Lung (tissue), 12 donors: ENCODE measurements around the gene FES. TPM values are rescaled to one million over a fixed set of nuclear protein-coding genes. Genes with fewer than 3 reads are reported as not detected.

Experiments
- ATAC-seq: fragments of 200-7000 bp; cut with Tn5 transposase; one replicate; pipeline ENCODE4 v1.9.1; 2020; ENCODE audit warnings: moderate number of reproducible peaks; ENCODE audit not compliant: insufficient read depth, low FRiP score
- DNase-seq, 3 donors: peaks; one replicate each; pipeline ENCODE4 v3.0.0-alpha.2; 2013 to 2017
- H3K27ac ChIP-seq, 2 donors: one replicate each; pipeline ENCODE4 v1.5.1; 2013; ENCODE audit warnings: mild to moderate bottlenecking in 2 of 2, moderate library complexity in 2 of 2, control low read depth in 1 of 2, inconsistent platforms in 1 of 2, low read depth in 1 of 2, low read length in 1 of 2
- H3K27me3 ChIP-seq, 3 donors: one replicate each; pipeline ENCODE4 v1.5.1; 2013; ENCODE audit warnings: low read length in 2 of 3; ENCODE audit not compliant: control insufficient read depth in 3 of 3, insufficient read depth in 3 of 3
- H3K36me3 ChIP-seq, 4 donors: one replicate each; pipeline ENCODE4 v1.5.1; 2013; ENCODE audit warnings: low read length in 4 of 4, mild to moderate bottlenecking in 1 of 4, moderate library complexity in 1 of 4; ENCODE audit not compliant: control insufficient read depth in 4 of 4, insufficient read depth in 4 of 4
- H3K4me1 ChIP-seq, 5 donors: one replicate each; pipeline ENCODE4 v1.5.1; 2013; ENCODE audit warnings: low read length in 5 of 5, mild to moderate bottlenecking in 2 of 5, moderate library complexity in 1 of 5; ENCODE audit not compliant: control insufficient read depth in 5 of 5, insufficient read depth in 5 of 5
- H3K4me3 ChIP-seq: one replicate; pipeline ENCODE4 v1.5.1; 2013; ENCODE audit warnings: mild to moderate bottlenecking, control low read depth, moderate library complexity
- H3K9ac ChIP-seq, 2 donors: one replicate each; pipeline ENCODE4 v1.5.1; 2013; ENCODE audit warnings: low read length in 2 of 2, control low read depth in 1 of 2; ENCODE audit not compliant: insufficient read depth in 1 of 2
- H3K9me3 ChIP-seq, 4 donors: one replicate each; pipeline ENCODE4 v1.5.1; 2013; ENCODE audit warnings: low read length in 3 of 4, mild to moderate bottlenecking in 1 of 4, moderate library complexity in 1 of 4; ENCODE audit not compliant: control insufficient read depth in 4 of 4, insufficient read depth in 3 of 4
- WGBS, 2 donors: extraction: QIAGEN DNeasy Blood & Tissue Kit; methylation state at CpG; one replicate each; pipeline ENCODE4 v1.1.7; 2013; 5-methylcytosine and 5-hydroxymethylcytosine counted together
- polyA plus RNA-seq, 2 donors: library from polyadenylated mRNA; stranded (reverse); fragments of 200-250 nt; gene quantifications; one replicate each; pipeline ENCODE4 v1.2.1, GENCODE V29; 2013
- total RNA-seq, 2 donors: library from RNA; depleted of rRNA in 1 of 2; stranded (reverse); fragments of >200 nt in 1 of 2; gene quantifications; one replicate each; pipeline ENCODE4 v1.2.1, GENCODE V29; 2014 to 2021
- TF ChIP-seq, protein P1 (sequence below): IDR thresholded peaks from 2 replicates; pipeline ENCODE4 v1.5.1; 2012; ENCODE audit warnings: mild to moderate bottlenecking; ENCODE audit errors: control extremely low read depth, extremely low read depth
- donor health status: control.
- donor health status: control.
- donor health status: Bipolar disorder and iron deficiency.
- donor health status: healthy.
- donor health status: DM: yes; HTN: yes; CAD: no.

FES gene
- total and polyA plus RNA-seq, 4 donors: 25.7 to 104 (median 55.5) TPM

- H3K4me3 ChIP-seq: no peak overlapping the region
- ATAC-seq (no peak), DNase-seq (no peak)
- H3K9me3 ChIP-seq: no peaks in the 10 kb centered on the region
- no peaks in the 10 kb centered on the region for H3K27me3 ChIP-seq
- H3K9ac ChIP-seq: no peak overlapping the region
- 65 to 82% methylated on average over 22 of the region's 22 CpGs for WGBS, 2 donors
- H3K4me1 ChIP-seq: no peaks in the 10 kb centered on the region
- peak overlapping the region in 1 of 2 donors; percentile 59 for H3K27ac ChIP-seq
- H3K36me3 ChIP-seq: peaks cover 27 to 85% (median 45%) of the 10 kb centered on the region in 4 donors
- TF ChIP-seq, protein P1, sequence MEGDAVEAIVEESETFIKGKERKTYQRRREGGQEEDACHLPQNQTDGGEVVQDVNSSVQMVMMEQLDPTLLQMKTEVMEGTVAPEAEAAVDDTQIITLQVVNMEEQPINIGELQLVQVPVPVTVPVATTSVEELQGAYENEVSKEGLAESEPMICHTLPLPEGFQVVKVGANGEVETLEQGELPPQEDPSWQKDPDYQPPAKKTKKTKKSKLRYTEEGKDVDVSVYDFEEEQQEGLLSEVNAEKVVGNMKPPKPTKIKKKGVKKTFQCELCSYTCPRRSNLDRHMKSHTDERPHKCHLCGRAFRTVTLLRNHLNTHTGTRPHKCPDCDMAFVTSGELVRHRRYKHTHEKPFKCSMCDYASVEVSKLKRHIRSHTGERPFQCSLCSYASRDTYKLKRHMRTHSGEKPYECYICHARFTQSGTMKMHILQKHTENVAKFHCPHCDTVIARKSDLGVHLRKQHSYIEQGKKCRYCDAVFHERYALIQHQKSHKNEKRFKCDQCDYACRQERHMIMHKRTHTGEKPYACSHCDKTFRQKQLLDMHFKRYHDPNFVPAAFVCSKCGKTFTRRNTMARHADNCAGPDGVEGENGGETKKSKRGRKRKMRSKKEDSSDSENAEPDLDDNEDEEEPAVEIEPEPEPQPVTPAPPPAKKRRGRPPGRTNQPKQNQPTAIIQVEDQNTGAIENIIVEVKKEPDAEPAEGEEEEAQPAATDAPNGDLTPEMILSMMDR: no peak
These were observed 30.2 kb downstream of the FES start for GRCh38 chr15:90914305-90915080.

DNA sequence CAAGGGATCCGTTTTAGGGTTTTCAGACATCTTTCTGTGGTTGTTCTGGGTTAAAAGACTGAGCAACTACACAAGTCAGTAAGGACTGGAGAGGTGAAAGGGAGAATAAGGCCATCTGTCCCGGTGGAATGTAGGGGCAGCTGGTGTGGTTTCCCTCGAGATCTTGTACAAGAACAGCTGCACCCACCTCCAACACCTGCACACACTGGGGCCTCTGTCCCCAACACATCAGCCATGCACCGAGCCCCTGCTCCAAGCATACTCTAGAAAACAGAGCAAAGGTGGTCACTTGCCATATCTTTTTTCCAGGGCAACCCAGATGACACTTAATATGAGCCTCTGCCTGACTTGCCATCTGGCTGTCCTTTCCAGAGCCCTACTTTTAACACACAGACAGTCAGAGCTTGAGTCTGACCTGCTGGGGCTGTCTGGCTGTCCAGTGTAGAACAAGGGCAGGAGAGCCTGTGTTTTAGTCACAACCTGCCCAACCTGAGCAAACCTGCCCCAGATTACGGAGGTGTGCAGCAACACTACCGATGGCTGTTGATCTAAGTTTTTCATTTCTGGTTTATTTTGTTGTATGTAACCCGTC is 31.0 kb downstream of the FES start:
- TF ChIP-seq, protein P1: no peak
- no peak overlapping the region for H3K4me3 ChIP-seq
- DNase-seq: no peak
- 43 to 77% methylated on average over 7 of the region's 7 CpGs for WGBS, 2 donors
- H3K9ac ChIP-seq: no peak overlapping the region
- H3K36me3 ChIP-seq: peaks cover 34 to 87% (median 49%) of the 10 kb centered on the region in 4 donors
- no peak for ATAC-seq
- H3K9me3 ChIP-seq: no peaks in the 10 kb centered on the region
- H3K27me3 ChIP-seq: no peaks in the 10 kb centered on the region
- H3K4me1 ChIP-seq: no peaks in the 10 kb centered on the region
- peak overlapping the region in 1 of 2 donors; percentile 30 for H3K27ac ChIP-seq

DNA sequence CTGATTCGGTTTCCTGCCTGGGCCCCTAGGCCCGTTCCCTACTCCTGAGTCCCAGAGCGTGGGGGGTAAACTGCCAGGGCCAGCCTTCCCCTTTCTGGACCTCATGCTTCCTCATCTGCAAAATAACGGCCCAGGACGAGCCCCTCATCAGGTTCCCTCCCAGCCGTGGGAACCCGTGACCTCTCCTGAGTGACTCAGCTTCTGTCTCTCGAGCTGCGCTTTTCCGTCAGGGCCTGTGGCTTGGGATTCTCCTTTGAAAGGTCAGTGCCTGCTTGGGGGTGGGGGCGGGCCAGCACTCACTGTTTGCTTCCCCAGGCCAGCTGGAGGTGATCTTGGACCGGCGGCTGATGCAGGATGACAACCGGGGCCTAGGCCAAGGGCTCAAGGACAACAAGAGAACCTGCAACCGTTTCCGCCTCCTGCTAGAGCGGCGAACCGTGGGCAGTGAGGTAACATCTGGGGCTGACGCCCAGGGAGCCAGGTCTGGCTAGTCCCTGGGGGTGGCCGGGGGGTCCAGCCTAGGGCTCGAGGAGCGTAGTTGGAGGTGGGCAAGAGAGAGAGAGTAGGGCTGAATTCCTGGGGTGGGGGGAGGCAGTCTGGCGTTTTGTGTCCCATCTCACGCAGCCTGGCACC is 31.6 kb downstream of the FES start:
- peak in 2 of 3 donors; percentile 11 for DNase-seq
- ATAC-seq: peak; percentile 35
- no peaks in the 10 kb centered on the region for H3K9me3 ChIP-seq
- no peaks in the 10 kb centered on the region for H3K27me3 ChIP-seq
- H3K27ac ChIP-seq: peak overlapping the region in 1 of 2 donors; percentile 18
- H3K4me3 ChIP-seq: no peak overlapping the region
- WGBS, 2 donors: 35 to 67% methylated on average over 25 of the region's 25 CpGs
- H3K4me1 ChIP-seq: no peaks in the 10 kb centered on the region
- H3K36me3 ChIP-seq: peaks cover 29 to 83% (median 48%) of the 10 kb centered on the region in 4 donors
- TF ChIP-seq, protein P1: no peak
- no peak overlapping the region for H3K9ac ChIP-seq
